NT2/D1 (cell line): ENCODE data around the gene SLC2A1.

ENCODE experiments used
- SUZ12 ChIP-seq: IDR thresholded peaks from 2 replicates; pipeline ENCODE4 v1.6.1; 2011; ENCODE audit not compliant: insufficient read length, insufficient read depth; ENCODE audit errors: extremely low read depth
- YY1 ChIP-seq: IDR thresholded peaks from 2 replicates; pipeline ENCODE4 v1.6.1; 2011; ENCODE audit not compliant: insufficient read length, insufficient read depth
- ZNF274 ChIP-seq: IDR thresholded peaks from 2 replicates; pipeline ENCODE4 v1.6.1; 2011; ENCODE audit warnings: mild to moderate bottlenecking, low read depth, low read length

DNA sequence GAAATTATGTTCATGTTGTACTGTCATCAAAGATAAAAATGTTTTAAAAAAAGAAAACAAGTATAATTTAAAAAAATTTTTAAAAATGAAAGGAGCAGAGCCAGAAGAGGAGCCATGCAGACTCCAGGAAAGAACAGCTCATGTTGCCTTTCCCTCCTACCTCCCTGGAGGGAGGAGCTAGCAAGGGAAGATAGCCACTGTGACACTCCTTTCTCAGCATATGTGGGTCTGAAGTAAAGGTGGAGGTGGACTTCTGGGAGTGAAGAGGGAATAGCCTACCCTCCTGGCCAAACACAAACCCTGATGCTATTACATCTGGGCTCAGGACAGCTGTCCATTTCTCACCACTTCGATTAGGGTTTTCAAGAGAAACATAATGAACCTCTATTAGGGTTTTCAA lies 54.2 kb downstream of the SLC2A1 start:
- no peak for TF ChIP-seq YY1
- TF ChIP-seq ZNF274, result no peak
- no peak for TF ChIP-seq SUZ12
